Aorta (tissue), 5 donors: ENCODE results near the gene LRCH1. TPM values are rescaled to one million over a fixed set of nuclear protein-coding genes. Genes with fewer than 3 reads are reported as not detected.
A peak's percentile ranks its signal among the peaks of the same experiment; 100 is the strongest.
"Not testable (repeated sequence)": the region's sequence is repeated elsewhere in the genome, so short reads cannot be mapped to it uniquely, and the experiment has no call there.

ENCODE experiments used
- ATAC-seq: fragments of 200-7000 bp; cut with Tn5 transposase; one replicate; pipeline ENCODE4 v1.9.1; 2022; ENCODE audit warnings: moderate library complexity; ENCODE audit not compliant: low FRiP score
- DNase-seq, 2 donors: peaks; one replicate each; pipeline ENCODE4 v3.0.0-alpha.2; 2020
- H3K27ac ChIP-seq, 2 donors: one replicate each; pipeline ENCODE4 v1.5.1; 2013; ENCODE audit warnings: low read length in 2 of 2, mild to moderate bottlenecking in 2 of 2, moderate library complexity in 2 of 2, control low read depth in 1 of 2, inconsistent platforms in 1 of 2, low read depth in 1 of 2
- H3K27me3 ChIP-seq, 2 donors: one replicate each; pipeline ENCODE4 v1.6.1; 2013; ENCODE audit warnings: control low read depth in 1 of 2, low read length in 1 of 2, mild to moderate bottlenecking in 1 of 2, moderate library complexity in 1 of 2; ENCODE audit not compliant: insufficient read depth in 2 of 2, control insufficient read depth in 1 of 2
- H3K36me3 ChIP-seq, 2 donors: one replicate each; pipeline ENCODE4 v1.6.1; 2013; ENCODE audit warnings: control low read depth in 1 of 2, low read length in 1 of 2, mild to moderate bottlenecking in 1 of 2; ENCODE audit not compliant: insufficient read depth in 2 of 2, control insufficient read depth in 1 of 2
- H3K4me1 ChIP-seq, 2 donors: one replicate each; pipeline ENCODE4 v1.6.1; 2013; ENCODE audit warnings: low read length in 2 of 2, control low read depth in 1 of 2, mild to moderate bottlenecking in 1 of 2, moderate library complexity in 1 of 2; ENCODE audit not compliant: insufficient read depth in 2 of 2, control insufficient read depth in 1 of 2
- H3K4me3 ChIP-seq, 2 donors: one replicate each; pipeline ENCODE4 v1.5.1; 2013; ENCODE audit warnings: low read length in 2 of 2, control low read depth in 1 of 2, mild to moderate bottlenecking in 1 of 2
- H3K9me3 ChIP-seq: one replicate; pipeline ENCODE4 v1.6.1; 2013; ENCODE audit warnings: mild to moderate bottlenecking, low read length; ENCODE audit not compliant: control insufficient read depth
- WGBS, 2 donors: extraction: QIAGEN DNeasy Blood & Tissue Kit; methylation state at CpG; one replicate each; pipeline ENCODE4 v1.1.7; 2013; 5-methylcytosine and 5-hydroxymethylcytosine counted together
- intact Hi-C, 2 donors: fragments of 100-400 bp; cut with DNase I; formaldehyde crosslinking; loops; one replicate each; pipeline versions ENCODE4 v1.14.2 to v1.15.0; 2022
- polyA plus RNA-seq, 2 donors: library from polyadenylated mRNA; stranded (reverse); fragments of 200-250 nt; gene quantifications; one replicate each; pipeline ENCODE4 v1.2.3, GENCODE V29; 2013
- total RNA-seq, 2 donors: library from RNA; stranded (reverse); fragmentation: NEBNext Ultra II Directional; extraction: Animal tissue kit (Norgen Biotek cat#: 25700); gene quantifications; one replicate each; pipeline ENCODE4 v1.2.1, GENCODE V29; 2021
- donor health status: healthy with polysubstance abuse.
- donor health status: Bipolar disorder and iron deficiency.
- donor health status: DM: no; HTN: no; CAD: no.
- donor health status: DM: no; HTN: no; CAD: no.
- donor health status: DM: yes; HTN: yes; CAD: no.

The LRCH1 gene
- total and polyA plus RNA-seq, 4 donors: 12.3 to 46.5 (median 28.8) TPM

DNA sequence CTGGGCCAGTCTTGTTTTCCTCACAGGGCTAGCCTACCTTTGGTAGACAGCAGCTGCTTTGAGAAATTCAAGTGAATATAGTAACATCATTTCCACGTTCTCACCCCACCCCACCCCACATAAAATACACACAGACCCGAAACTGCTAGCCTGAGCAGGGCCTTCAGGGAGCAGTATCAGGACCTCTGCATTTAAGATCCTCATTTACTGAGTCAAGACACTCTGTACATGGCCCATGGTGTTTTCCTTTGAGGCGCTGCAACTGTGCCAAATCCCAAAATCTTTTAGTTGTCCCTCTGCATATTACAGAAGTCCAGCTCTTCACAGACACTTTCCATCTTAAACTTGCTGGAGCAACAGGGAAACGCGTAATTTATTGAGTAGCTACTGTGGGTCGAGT, 200.9 kb downstream of the LRCH1 start:
- Histone ChIP-seq H3K27me3 (no peaks in the 10 kb centered on the region), H3K9me3 (no peaks in the 10 kb centered on the region), H3K4me1 (peaks cover under 1 to 2% of the 10 kb centered on the region in 2 donors), H3K27ac (no peak overlapping the region), H3K4me3 (no peak overlapping the region), H3K36me3 (peaks cover 0 to 6% of the 10 kb centered on the region in 2 donors)
- WGBS, 2 donors: 81 to 84% methylated on average over 6 of the region's 6 CpGs
- intact Hi-C loops: no loop called here
- DNase-seq (no peak), ATAC-seq (no peak)

DNA sequence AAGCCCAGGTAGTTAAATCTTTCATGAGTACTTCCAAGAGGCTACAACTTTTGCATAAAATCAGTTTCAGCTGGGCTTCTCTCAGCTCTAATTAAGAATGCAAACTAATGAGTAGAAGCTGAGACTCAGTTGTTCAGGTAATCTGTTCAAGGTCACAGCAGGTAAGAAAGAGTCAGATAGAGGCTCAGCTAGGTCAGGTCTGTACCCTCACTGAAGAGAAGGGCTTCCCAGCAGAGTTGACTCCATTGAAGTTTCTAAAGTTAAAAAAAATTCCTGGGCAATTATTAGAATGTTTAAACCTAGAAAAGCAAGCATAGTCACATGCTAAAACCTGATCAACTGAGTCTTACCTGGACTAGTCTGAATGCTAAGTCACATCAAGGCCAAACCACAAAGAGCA, 201.8 kb downstream of the LRCH1 start:
- H3K27ac ChIP-seq: no peak overlapping the region
- H3K9me3 ChIP-seq: no peaks in the 10 kb centered on the region
- DNase-seq: no peak
- H3K4me1 ChIP-seq: peaks cover 1 to 3% of the 10 kb centered on the region in 2 donors
- ATAC-seq: no peak
- intact Hi-C loops: no loop called here
- no peaks in the 10 kb centered on the region for H3K27me3 ChIP-seq
- peaks cover 0 to 6% of the 10 kb centered on the region in 2 donors for H3K36me3 ChIP-seq
- H3K4me3 ChIP-seq: no peak overlapping the region

DNA sequence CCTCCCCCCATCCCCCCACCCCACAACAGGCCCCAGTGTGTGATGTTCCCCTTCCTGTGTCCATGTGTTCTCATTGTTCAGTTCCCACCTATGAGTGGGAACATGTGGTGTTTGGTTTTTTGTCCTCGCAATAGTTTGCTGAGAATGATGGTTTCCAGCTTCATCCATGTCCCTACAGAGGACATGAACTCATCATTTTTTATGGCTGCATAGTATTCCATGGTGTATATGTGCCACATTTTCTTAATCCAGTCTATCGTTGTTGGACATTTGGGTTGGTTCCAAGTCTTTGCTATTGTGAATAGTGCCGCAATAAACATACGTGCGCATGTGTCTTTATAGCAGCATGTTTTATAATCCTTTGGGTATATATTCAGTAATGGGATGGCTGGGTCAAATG, 202.5 kb downstream of the LRCH1 start:
- H3K9me3 ChIP-seq, DNase-seq, H3K4me3 ChIP-seq, H3K27me3 ChIP-seq, H3K36me3 ChIP-seq, H3K27ac ChIP-seq, intact Hi-C loops, H3K4me1 ChIP-seq, ATAC-seq: not testable (repeated sequence)
- WGBS, 2 donors: 67 to 90% methylated on average over 1 to 3 of the region's 5 CpGs

DNA sequence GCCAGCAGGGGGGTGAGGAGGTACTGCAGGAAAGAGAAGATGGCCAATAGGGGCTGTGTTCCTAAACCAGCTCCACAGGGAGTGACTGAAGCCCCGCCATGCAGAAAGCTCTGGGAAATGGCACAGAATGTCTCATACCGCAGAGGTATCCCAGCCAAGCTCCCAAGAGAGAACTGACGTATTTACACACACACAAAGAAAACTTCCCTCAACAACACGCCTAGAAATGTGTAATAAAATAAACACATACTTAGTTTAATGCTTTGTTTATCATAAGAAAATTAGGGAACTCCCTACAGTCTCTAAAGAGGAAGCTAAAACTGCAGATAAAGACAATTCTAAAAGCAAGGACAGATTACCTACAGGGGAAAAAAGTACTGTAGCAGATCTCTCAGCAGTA, 204.0 kb downstream of the LRCH1 start:
- no peaks in the 10 kb centered on the region for H3K27me3 ChIP-seq
- no peak overlapping the region for H3K4me3 ChIP-seq
- no peak for DNase-seq
- H3K9me3 ChIP-seq: no peaks in the 10 kb centered on the region
- H3K27ac ChIP-seq: peak overlapping the region in 1 of 2 donors; percentile 27
- peaks cover 1 to 6% of the 10 kb centered on the region in 2 donors for H3K4me1 ChIP-seq
- peaks cover 0 to 3% of the 10 kb centered on the region in 2 donors for H3K36me3 ChIP-seq
- ATAC-seq: no peak
- WGBS, 2 donors: 0 to 3% methylated on average over 4 of the region's 4 CpGs
- intact Hi-C loops: no loop called here

DNA sequence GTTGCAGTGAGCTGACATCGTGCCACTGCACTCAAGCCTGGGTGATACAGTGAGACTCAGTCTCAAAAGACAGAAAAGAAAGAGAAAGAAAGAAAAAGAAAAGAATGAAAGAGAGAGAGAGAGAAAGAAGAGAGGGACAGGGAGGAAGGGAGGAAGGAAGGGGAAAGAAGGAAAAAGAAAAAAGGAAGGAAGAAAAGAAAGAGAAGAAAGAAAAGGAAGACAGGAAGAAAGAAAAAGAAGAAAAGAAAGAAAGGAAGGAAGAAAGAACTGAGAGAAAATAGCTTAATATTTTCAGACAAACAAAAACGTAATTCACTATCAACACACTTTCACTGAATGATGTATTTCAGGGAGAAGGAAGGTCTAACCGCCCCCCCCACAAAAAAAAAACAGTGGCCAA, 204.7 kb downstream of the LRCH1 start:
- H3K36me3 ChIP-seq: no peaks in the 10 kb centered on the region
- no peak for DNase-seq
- WGBS, 2 donors: 36 to 39% methylated on average over 3 of the region's 3 CpGs
- intact Hi-C loops: no loop called here
- peak overlapping the region in 1 of 2 donors; percentile 12 for H3K27ac ChIP-seq
- no peak overlapping the region for H3K4me3 ChIP-seq
- H3K4me1 ChIP-seq: peaks cover 1 to 6% of the 10 kb centered on the region in 2 donors
- H3K9me3 ChIP-seq: no peaks in the 10 kb centered on the region
- ATAC-seq: no peak
- H3K27me3 ChIP-seq: no peaks in the 10 kb centered on the region

DNA sequence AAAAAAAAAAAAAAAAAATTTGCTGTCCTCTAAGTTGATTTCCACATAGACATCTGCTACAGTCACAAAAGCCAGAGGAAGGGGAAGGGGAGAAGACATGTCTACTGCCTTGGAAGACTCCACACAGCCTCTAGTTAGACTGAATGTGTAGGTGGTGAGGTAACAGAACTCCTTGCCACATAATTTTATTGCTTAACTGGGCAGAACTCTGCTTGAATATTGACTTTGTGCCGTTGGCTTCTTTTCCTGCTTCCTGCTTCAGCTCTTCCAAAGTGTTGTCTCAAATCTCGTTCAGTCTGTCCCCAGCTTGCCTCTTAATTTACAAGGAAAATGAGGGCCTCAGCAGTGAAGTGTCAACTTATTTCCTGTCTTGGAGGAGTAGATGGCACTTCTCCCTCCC, 206.9 kb downstream of the LRCH1 start:
- Histone ChIP-seq H3K4me1 (peaks cover 2 to 6% of the 10 kb centered on the region in 2 donors), H3K4me3 (no peak overlapping the region), H3K9me3 (no peaks in the 10 kb centered on the region), H3K27me3 (no peaks in the 10 kb centered on the region), H3K36me3 (no peaks in the 10 kb centered on the region), H3K27ac (peak overlapping the region; percentile 62 to 82)
- 0 to 1% methylated on average over 2 of the region's 2 CpGs for WGBS, 2 donors
- peak; percentile 48 for ATAC-seq
- DNase-seq: no peak
- intact Hi-C loops: loop anchor here in 1 of 2 donors (5.0 to 10.0 kb wide), 3 partner anchors 135 to 1015 kb away; partner anchors contain the start of gene HTR2A

DNA sequence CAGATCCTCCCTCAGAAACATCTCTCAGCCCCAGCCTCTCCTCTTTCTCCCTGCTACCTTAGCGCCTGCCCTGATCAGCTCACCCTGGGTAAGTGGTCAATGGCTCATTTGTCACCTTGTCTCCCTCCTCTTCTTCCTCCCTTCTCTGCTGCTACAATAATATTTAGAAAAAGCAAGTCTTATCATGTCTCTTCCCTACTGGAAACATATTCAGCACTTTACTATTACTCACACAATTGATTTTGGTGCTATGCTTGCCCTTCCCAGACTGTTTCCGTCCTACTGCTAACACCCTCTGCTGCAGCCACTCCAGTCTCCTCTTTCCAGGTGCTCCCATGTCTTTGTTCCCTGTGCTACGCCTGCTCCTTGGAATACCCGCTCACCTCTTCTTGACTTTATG, 208.2 kb downstream of the LRCH1 start:
- 93 to 94% methylated on average over 4 of the region's 4 CpGs for WGBS, 2 donors
- Histone ChIP-seq H3K4me3 (no peak overlapping the region), H3K4me1 (peaks cover 2 to 6% of the 10 kb centered on the region in 2 donors), H3K27ac (peak overlapping the region; percentile 48 to 62), H3K36me3 (no peaks in the 10 kb centered on the region), H3K27me3 (no peaks in the 10 kb centered on the region), H3K9me3 (no peaks in the 10 kb centered on the region)
- DNase-seq: no peak
- ATAC-seq: no peak
- intact Hi-C loops: loop anchor here in 1 of 2 donors (5.0 to 10.0 kb wide), 3 partner anchors 134 to 1014 kb away; partner anchors contain the start of gene HTR2A

DNA sequence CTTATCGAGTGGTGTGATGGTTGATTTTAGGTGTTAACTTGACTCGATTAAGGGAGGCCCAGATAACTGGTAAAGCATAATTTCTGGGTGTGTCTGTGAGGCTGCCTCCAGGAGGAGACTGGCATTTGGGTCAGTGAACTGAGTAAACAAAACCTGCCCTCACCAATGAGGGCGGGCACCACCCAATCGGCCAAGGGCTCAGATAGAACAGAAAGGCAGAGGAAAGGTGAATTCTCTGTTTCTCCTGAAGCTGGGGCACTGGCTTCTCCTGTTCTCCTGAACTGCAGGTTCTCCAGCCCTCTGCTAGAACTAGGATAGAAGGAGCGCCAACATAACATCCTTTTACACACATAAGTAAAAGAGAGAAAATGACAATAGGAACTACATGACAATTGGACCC, 208.9 kb downstream of the LRCH1 start:
- no peak for ATAC-seq
- Histone ChIP-seq H3K36me3 (no peaks in the 10 kb centered on the region), H3K27me3 (no peaks in the 10 kb centered on the region), H3K9me3 (no peaks in the 10 kb centered on the region), H3K4me1 (peaks cover 2 to 6% of the 10 kb centered on the region in 2 donors), H3K4me3 (no peak overlapping the region), H3K27ac (peak overlapping the region in 1 of 2 donors; percentile 54)
- no peak for DNase-seq
- intact Hi-C loops: loop anchor here in 1 of 2 donors (5.0 to 10.0 kb wide), 3 partner anchors 133 to 1013 kb away; partner anchors contain the start of gene HTR2A
- WGBS, 2 donors: 80 to 89% methylated on average over 5 of the region's 5 CpGs

DNA sequence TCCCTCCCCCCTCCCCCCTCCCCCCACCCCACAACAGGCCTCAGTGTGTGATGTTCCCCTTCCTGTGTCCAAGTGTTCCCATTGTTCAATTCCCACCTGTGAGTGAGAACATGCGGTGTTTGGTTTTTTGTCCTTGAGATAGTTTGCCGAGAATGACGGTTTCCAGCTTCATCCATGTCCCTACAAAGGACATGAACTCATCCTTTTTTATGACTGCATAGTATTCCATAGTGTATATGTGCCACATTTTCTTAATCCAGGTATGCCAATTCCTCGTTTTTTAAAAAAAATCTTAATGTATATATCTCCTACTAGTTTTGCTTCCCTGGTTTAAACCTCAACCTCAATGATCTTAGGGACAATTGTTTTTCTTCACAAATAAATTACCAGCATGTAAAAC, 217.0 kb downstream of the LRCH1 start:
- not testable (repeated sequence) for H3K36me3 ChIP-seq, H3K27me3 ChIP-seq, DNase-seq, H3K9me3 ChIP-seq, H3K4me3 ChIP-seq, ATAC-seq, H3K4me1 ChIP-seq, H3K27ac ChIP-seq
- intact Hi-C loops: loop anchor here (10.0 kb wide), 2 partner anchors 125 to 1005 kb away; partner anchors contain the start of gene HTR2A (in 2 of the 2)
- 99% methylated on average over 4 of the region's 4 CpGs for WGBS, 2 donors
